ENCODE results near the gene GPR157. TPM values are rescaled to one million over a fixed set of nuclear protein-coding genes. Genes with fewer than 3 reads are reported as not detected.

The GPR157 gene
- 1.6 and 2.1 TPM in 2 replicates for total RNA-seq (ENCODE audit: low replicate concordance)

- no peaks in the 10 kb centered on the region for H3K9me3 ChIP-seq (ENCODE audit: low read depth)
- H2AFZ ChIP-seq (replicated peaks) = peak within 1 kb of the TSS; percentile 96
- peak within 1 kb of the TSS; percentile 57 for H3K4me3 ChIP-seq
- Mint-ChIP-seq H3K4me1 (peaks cover 17% of the 10 kb centered on the region), H3K36me3 (no peaks in the 10 kb centered on the region), H3K27ac (no peak within 1 kb of the TSS), H3K4me3 (peak within 1 kb of the TSS; percentile 90), H3K9me3 (no peaks in the 10 kb centered on the region), H3K27me3 (ENCODE audit: insufficient read depth, low read depth) (peaks cover 6% of the 10 kb centered on the region)
- H3K27ac ChIP-seq = no peak within 1 kb of the TSS
- H3F3A ChIP-seq (ENCODE audit: low read depth) = peaks cover 26% of the 10 kb centered on the region
- peak within 1 kb of the TSS; percentile 87 for H3K4me2 ChIP-seq
- H3K79me2 ChIP-seq (ENCODE audit: low read depth) = no peaks in the 10 kb centered on the region
- peaks cover 5% of the 10 kb centered on the region for H4K20me1 ChIP-seq (ENCODE audit: low read depth)
- peaks cover 28% of the 10 kb centered on the region for H3K27me3 ChIP-seq
- H3K4me1 ChIP-seq = no peaks in the 10 kb centered on the region
- H3K36me3 ChIP-seq = no peaks in the 10 kb centered on the region
- TF ChIP-seq EZH2phosphoT487 (IDR thresholded peaks at IDR 0.05) = peak; percentile 49
- TF ChIP-seq CTCF (IDR thresholded peaks at IDR 0.05) = peak; percentile 11
- TF ChIP-seq EZH2 (IDR thresholded peaks at IDR 0.05) = peak; percentile 67
- peak; percentile 93 for DNase-seq (ENCODE audit: low spot score)
- H3K9ac ChIP-seq = no peak within 1 kb of the TSS
Measured at GRCh38 chr1:9128520-9129265, at the start of gene GPR157. Gene GPR157 (minus strand): TSS chr1:9129102. CDS start chr1:9129027, 75 bp downstream.

- no peaks in the 10 kb centered on the region for H3K4me1 ChIP-seq
- no peak for DNase-seq (ENCODE audit: low spot score)
- peaks cover 5% of the 10 kb centered on the region for H3K9me3 Mint-ChIP-seq
- no peaks in the 10 kb centered on the region for H3F3A ChIP-seq (ENCODE audit: low read depth)
- H3K4me2 ChIP-seq = no peak overlapping the region
- TF ChIP-seq EZH2phosphoT487 (IDR thresholded peaks at IDR 0.05) = no peak
- no peak for TF ChIP-seq CTCF (IDR thresholded peaks at IDR 0.05)
- no peak for TF ChIP-seq EZH2 (IDR thresholded peaks at IDR 0.05)
- H3K79me2 ChIP-seq (ENCODE audit: low read depth) = peaks cover 98% of the 10 kb centered on the region
- H3K36me3 Mint-ChIP-seq = no peaks in the 10 kb centered on the region
- no peak overlapping the region for H3K4me3 ChIP-seq
- H4K20me1 ChIP-seq (ENCODE audit: low read depth) = no peaks in the 10 kb centered on the region
- no peak overlapping the region for H3K9ac ChIP-seq
- H3K36me3 ChIP-seq = no peaks in the 10 kb centered on the region
- H3K27ac Mint-ChIP-seq = no peak overlapping the region
- no peaks in the 10 kb centered on the region for H3K27me3 ChIP-seq
- H3K4me1 Mint-ChIP-seq = peaks cover 3% of the 10 kb centered on the region
- H3K27me3 Mint-ChIP-seq (ENCODE audit: insufficient read depth, low read depth) = peaks cover 18% of the 10 kb centered on the region
- H3K4me3 Mint-ChIP-seq = no peak overlapping the region
- H2AFZ ChIP-seq (replicated peaks) = no peak overlapping the region
- no peaks in the 10 kb centered on the region for H3K9me3 ChIP-seq (ENCODE audit: low read depth)
- no peak overlapping the region for H3K27ac ChIP-seq
Measured at GRCh38 chr1:9174762-9175161, 45.9 kb upstream of the GPR157 start.

GRCh38 chr1:9174243-9174642, 45.3 kb upstream of the GPR157 start:
- peaks cover 5% of the 10 kb centered on the region for H3K9me3 Mint-ChIP-seq
- Histone ChIP-seq H3K27ac (no peak overlapping the region), H4K20me1 (ENCODE audit: low read depth) (no peaks in the 10 kb centered on the region)

More at GRCh38 chr1:9174243-9174642, 45.3 kb upstream of the GPR157 start:
- Mint-ChIP-seq H3K36me3 (no peaks in the 10 kb centered on the region), H3K27me3 (ENCODE audit: insufficient read depth, low read depth) (peaks cover 16% of the 10 kb centered on the region), H3K27ac (no peak overlapping the region), H3K4me1 (peaks cover 3% of the 10 kb centered on the region), H3K4me3 (no peak overlapping the region)
- Histone ChIP-seq H3K4me2 (no peak overlapping the region), H3K79me2 (ENCODE audit: low read depth) (peaks cover 99% of the 10 kb centered on the region), H3K4me1 (no peaks in the 10 kb centered on the region), H3K27me3 (no peaks in the 10 kb centered on the region), H3K36me3 (no peaks in the 10 kb centered on the region), H3K4me3 (no peak overlapping the region), H3K9me3 (ENCODE audit: low read depth) (no peaks in the 10 kb centered on the region), H3K9ac (no peak overlapping the region), H3F3A (ENCODE audit: low read depth) (no peaks in the 10 kb centered on the region), H2AFZ (replicated peaks) (no peak overlapping the region)
- TF ChIP-seq EZH2 (IDR thresholded peaks at IDR 0.05) = no peak
- TF ChIP-seq EZH2phosphoT487 (IDR thresholded peaks at IDR 0.05) = no peak
- no peak for TF ChIP-seq CTCF (IDR thresholded peaks at IDR 0.05)
- no peak for DNase-seq (ENCODE audit: low spot score)
